A549 treated with Mapracorat at 1 μM for 4 hours (cell line): ENCODE results near the gene PCDHB7. TPM values are rescaled to one million over a fixed set of nuclear protein-coding genes. Genes with fewer than 3 reads are reported as not detected.

Source experiments
- total RNA-seq: library from RNA; stranded (reverse); fragments of 200-300 nt; extraction: Qiagen RNA extraction; gene quantifications from 5 replicates; pipeline ENCODE4 v1.2.3, GENCODE V29; 2022

The PCDHB7 gene
- 0.05 TPM in 1 of 5 replicates, not detected in the others for total RNA-seq

GRCh38 chr5:141172381-141173204 lies at the start of gene PCDHB7:
PCDHB7 (plus strand) TSS chr5:141172644; CDS start chr5:141172836, 192 bp downstream.

GRCh38 chr5:141135030-141135717 lies 37.3 kb upstream of the PCDHB7 start, which contains the start of gene PCDHB5:
PCDHB5 (plus strand) TSS chr5:141135206; CDS start chr5:141135435, 229 bp downstream.

GRCh38 chr5:141149812-141150211 lies 22.6 kb upstream of the PCDHB7 start, which contains the start of gene PCDHB6:
PCDHB6 (plus strand) TSS chr5:141150057; CDS start chr5:141150258, 201 bp downstream.

GRCh38 chr5:141177577-141178191 lies 5.2 kb downstream of the PCDHB7 start, which contains the start of gene PCDHB8:
PCDHB8 (plus strand) TSS chr5:141177790; CDS start chr5:141178035, 245 bp downstream.

DNA sequence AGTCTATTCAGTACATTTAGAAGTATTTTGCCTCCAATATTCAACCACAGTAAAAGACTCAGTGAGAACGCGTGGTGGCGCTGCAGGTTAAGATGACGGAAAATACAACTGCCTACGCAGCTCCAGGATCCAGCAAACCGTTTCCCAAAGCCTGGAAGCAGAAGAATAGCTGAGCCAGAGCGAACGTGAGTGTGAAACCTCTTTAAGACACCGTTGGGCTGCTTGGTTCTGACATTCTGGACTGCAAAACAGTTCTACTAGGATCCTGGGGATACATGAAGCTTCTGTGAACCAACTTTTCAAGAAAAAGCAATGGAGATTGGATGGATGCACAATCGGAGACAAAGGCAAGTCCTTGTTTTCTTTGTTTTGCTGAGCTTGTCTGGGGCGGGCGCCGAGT lies 9.8 kb downstream of the PCDHB7 start, which contains the start of gene PCDHB16:
PCDHB16 (plus strand) TSS at position 140 of the 400 bp plus-strand sequence; CDS start at position 313, 173 bp downstream.

DNA sequence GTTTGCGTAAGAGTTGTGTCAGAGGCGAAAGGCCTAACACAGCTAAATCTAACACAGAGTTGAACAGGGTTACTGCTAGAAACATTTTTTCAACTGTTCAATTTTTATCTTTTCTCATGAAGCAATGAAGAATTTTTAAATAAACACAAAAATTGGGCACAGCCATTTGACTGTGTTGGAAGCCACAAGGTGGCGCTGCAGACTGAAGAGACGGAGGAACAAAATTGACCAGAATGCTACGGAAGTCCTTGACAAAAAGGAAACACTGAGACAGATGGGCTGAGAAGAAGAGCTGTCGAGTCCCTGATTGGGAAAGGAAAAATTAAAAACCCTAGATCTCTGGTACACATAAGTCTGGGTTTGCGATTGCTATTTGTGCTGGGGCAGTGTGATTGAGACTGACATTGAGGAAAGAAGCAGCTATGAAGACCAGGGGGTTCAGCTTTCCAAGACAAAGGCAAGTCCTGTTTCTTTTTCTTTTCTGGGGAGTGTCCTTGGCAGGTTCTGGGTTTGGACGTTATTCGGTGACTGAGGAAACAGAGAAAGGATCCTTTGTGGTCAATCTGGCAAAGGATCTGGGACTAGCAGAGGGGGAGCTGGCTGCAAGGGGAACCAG lies 14.6 kb downstream of the PCDHB7 start, which contains the start of gene PCDHB9:
PCDHB9 (plus strand) TSS at position 265 of the 616 bp plus-strand sequence; CDS start at position 423, 158 bp downstream.

GRCh38 chr5:141192110-141192725 lies 19.8 kb downstream of the PCDHB7 start, which contains the start of gene PCDHB10:
PCDHB10 (plus strand) TSS chr5:141192353; CDS start chr5:141192553, 200 bp downstream.

GRCh38 chr5:141199359-141200235 lies 27.2 kb downstream of the PCDHB7 start, which contains the start of gene PCDHB11:
PCDHB11 (plus strand) TSS chr5:141199627; CDS start chr5:141199775, 148 bp downstream.

DNA sequence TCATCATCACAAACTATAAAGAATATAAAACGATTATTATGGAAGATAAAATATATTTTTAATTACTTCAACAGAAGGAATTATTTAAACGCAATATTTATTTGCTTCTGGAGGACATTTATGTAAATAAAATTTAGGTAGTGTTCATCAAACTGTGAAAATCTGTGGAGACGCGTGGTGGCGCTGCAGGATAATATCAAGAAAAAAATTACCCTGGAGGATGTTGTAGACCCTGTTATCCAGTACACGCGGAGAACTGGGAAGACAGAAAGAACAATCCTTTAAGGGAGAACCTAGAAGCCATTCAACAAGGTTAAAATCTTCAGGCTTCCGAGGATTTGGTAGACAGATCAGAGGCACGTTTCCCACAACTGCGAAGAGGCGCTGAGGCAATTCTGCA lies 36.0 kb downstream of the PCDHB7 start, which contains the start of gene PCDHB12:
PCDHB12 (plus strand) TSS at position 242 of the 400 bp plus-strand sequence. CDS start 189 bp downstream, outside the sequence.

GRCh38 chr5:141213656-141214339 lies 41.4 kb downstream of the PCDHB7 start, which contains the start of gene PCDHB13:
PCDHB13 (plus strand) TSS chr5:141213919; CDS start chr5:141214124, 205 bp downstream.

GRCh38 chr5:141223112-141223783 lies 50.8 kb downstream of the PCDHB7 start, which contains the start of gene PCDHB14:
PCDHB14 (plus strand) TSS chr5:141223343; CDS start chr5:141223506, 163 bp downstream.

Other genes starting within 250 kb of the PCDHB7 start
- 1.6 to 2.3 TPM (median 2.0 TPM) in 5 replicates for gene PCDHAC1, start 246.3 kb upstream of the PCDHB7 start, total RNA-seq
- 3.5 to 4.8 TPM (median 3.9 TPM) in 5 replicates for gene PCDHAC2, start 206.2 kb upstream of the PCDHB7 start, total RNA-seq
- gene PCDHB1, start 121.3 kb upstream of the PCDHB7 start, total RNA-seq = not detected in 5 replicates
- gene PCDHB2, start 78.0 kb upstream of the PCDHB7 start, total RNA-seq = 3.3 to 13.0 TPM (median 3.7 TPM) in 5 replicates
- 8.7 TPM in 1 of 5 replicates, not detected in the others for gene PCDHB3, start 72.2 kb upstream of the PCDHB7 start, total RNA-seq
- 0.07 to 0.13 TPM (median 0.09 TPM) in 4 of 5 replicates, not detected in the other for gene PCDHB4, start 50.8 kb upstream of the PCDHB7 start, total RNA-seq
- 1.2 to 1.6 TPM (median 1.3 TPM) in 5 replicates for gene PCDHB5, start 37.4 kb upstream of the PCDHB7 start, total RNA-seq
- 0.79 to 1.1 TPM (median 0.90 TPM) in 5 replicates for gene PCDHB6, start 22.6 kb upstream of the PCDHB7 start, total RNA-seq
- 0.19 to 0.42 TPM (median 0.22 TPM) in 5 replicates for gene PCDHB8, start 5.1 kb downstream of the PCDHB7 start, total RNA-seq
- gene PCDHB16, start 9.7 kb downstream of the PCDHB7 start, total RNA-seq = 0.05 to 0.08 TPM (median 0.05 TPM) in 4 of 5 replicates, not detected in the other
- gene PCDHB9, start 14.5 kb downstream of the PCDHB7 start, total RNA-seq = 0.03 to 0.26 TPM (median 0.05 TPM) in 3 of 5 replicates, not detected in the others
- not detected in 5 replicates for gene PCDHB10, start 19.7 kb downstream of the PCDHB7 start, total RNA-seq
- gene PCDHB11, start 27.0 kb downstream of the PCDHB7 start, total RNA-seq = 0.05 to 0.08 TPM (median 0.08 TPM) in 4 of 5 replicates, not detected in the other
- gene PCDHB12, start 36.1 kb downstream of the PCDHB7 start, total RNA-seq = 0.06 TPM in 1 of 5 replicates, not detected in the others
- 0.04 to 0.12 TPM (median 0.05 TPM) in 5 replicates for gene PCDHB13, start 41.3 kb downstream of the PCDHB7 start, total RNA-seq
- gene PCDHB14, start 50.7 kb downstream of the PCDHB7 start, total RNA-seq = 0.05 to 0.21 TPM (median 0.14 TPM) in 5 replicates
- 0.06 to 0.11 TPM (median 0.10 TPM) in 3 of 5 replicates, not detected in the others for gene PCDHB15, start 72.8 kb downstream of the PCDHB7 start, total RNA-seq
- gene SLC25A2, start 131.4 kb downstream of the PCDHB7 start, total RNA-seq = not detected in 5 replicates
- 60.0 to 73.5 TPM (median 68.7 TPM) in 5 replicates for gene TAF7, start 148.1 kb downstream of the PCDHB7 start, total RNA-seq
- 0.24 to 0.29 TPM (median 0.26 TPM) in 5 replicates for gene PCDHGA1, start 157.9 kb downstream of the PCDHB7 start, total RNA-seq
- 0.42 to 0.91 TPM (median 0.68 TPM) in 5 replicates for gene PCDHGA2, start 166.1 kb downstream of the PCDHB7 start, total RNA-seq
- not detected in 5 replicates for gene PCDHGA3, start 171.2 kb downstream of the PCDHB7 start, total RNA-seq
- 1.3 to 2.0 TPM (median 1.9 TPM) in 5 replicates for gene PCDHGB1, start 177.5 kb downstream of the PCDHB7 start, total RNA-seq
- 0.07 to 0.22 TPM (median 0.12 TPM) in 5 replicates for gene PCDHGA4, start 182.4 kb downstream of the PCDHB7 start, total RNA-seq
- 0.06 to 0.11 TPM (median 0.07 TPM) in 4 of 5 replicates, not detected in the other for gene PCDHGB2, start 187.3 kb downstream of the PCDHB7 start, total RNA-seq
- 0.09 to 0.17 TPM (median 0.14 TPM) in 5 replicates for gene PCDHGA5, start 191.5 kb downstream of the PCDHB7 start, total RNA-seq
- gene PCDHGB3, start 197.6 kb downstream of the PCDHB7 start, total RNA-seq = 0.10 to 0.31 TPM (median 0.21 TPM) in 5 replicates
- 0.13 to 0.27 TPM (median 0.21 TPM) in 5 replicates for gene PCDHGA6, start 201.2 kb downstream of the PCDHB7 start, total RNA-seq
- 0.69 to 1.1 TPM (median 0.90 TPM) in 5 replicates for gene PCDHGA7, start 210.1 kb downstream of the PCDHB7 start, total RNA-seq
- 0.55 to 1.0 TPM (median 0.97 TPM) in 5 replicates for gene PCDHGB4, start 215.1 kb downstream of the PCDHB7 start, total RNA-seq
- 0.02 to 0.06 TPM (median 0.06 TPM) in 3 of 5 replicates, not detected in the others for gene PCDHGA8, start 220.0 kb downstream of the PCDHB7 start, total RNA-seq
- gene PCDHGB5, start 225.3 kb downstream of the PCDHB7 start, total RNA-seq = 1.6 to 2.6 TPM (median 2.2 TPM) in 5 replicates
- gene PCDHGA9, start 230.1 kb downstream of the PCDHB7 start, total RNA-seq = 0.06 to 0.08 TPM (median 0.06 TPM) in 3 of 5 replicates, not detected in the others
- 0.08 to 0.13 TPM (median 0.12 TPM) in 5 replicates for gene PCDHGB6, start 235.4 kb downstream of the PCDHB7 start, total RNA-seq
- gene PCDHGA10, start 240.3 kb downstream of the PCDHB7 start, total RNA-seq = 0.02 to 0.03 TPM in 2 of 5 replicates, not detected in the others
- 0.05 to 0.10 TPM (median 0.07 TPM) in 3 of 5 replicates, not detected in the others for gene PCDHGB7, start 245.0 kb downstream of the PCDHB7 start, total RNA-seq
- 0.04 to 0.06 TPM (median 0.05 TPM) in 3 of 5 replicates, not detected in the others for gene PCDHGA11, start 248.4 kb downstream of the PCDHB7 start, total RNA-seq